SK-N-SH (cell line): ENCODE results near the gene AZU1. TPM values are rescaled to one million over a fixed set of nuclear protein-coding genes. Genes with fewer than 3 reads are reported as not detected.

Experiments used
- CTCF ChIA-PET: fragments of 300-600, 350-600 bp; formaldehyde crosslinking; extraction: SDS; loops from one replicate; lab custom pipeline; 2021; lab: Yijun Ruan, JAX
- POLR2A ChIA-PET: fragments of 350-600 bp; sonication (Branson Sonifier 250); formaldehyde crosslinking; extraction: SDS; loops from one replicate; lab custom pipeline; 2020; ENCODE audit warnings: antibody characterized with exemption, inconsistent platforms; lab: Yijun Ruan, JAX
- DNase-seq: peaks from one replicate; pipeline ENCODE4 v3.0.0; 2012
- H2AFZ ChIP-seq: fragments of 200-600 bp; sonication (generic); 2 replicates; pipeline ENCODE4 v1.8.1; 2016; ENCODE audit warnings: antibody characterized with exemption, mild to moderate bottlenecking, low read depth
- H3F3A ChIP-seq: fragments of 200-600 bp; sonication (generic); replicated peaks from 2 replicates; pipeline ENCODE3; 2016; ENCODE audit warnings: antibody characterized with exemption, mild to moderate bottlenecking; ENCODE audit not compliant: insufficient read depth
- H3K27ac ChIP-seq, 2 experiments: fragments of 200-500 bp in 1 of 2; fragments of 200-600 bp in 1 of 2; sonication (Bioruptor generic) in 1 of 2; sonication (generic), shearing (Covaris generic) in 1 of 2; 2 replicates each; pipeline versions ENCODE4 v1.5.1 to v1.6.1; 2014 to 2016; ENCODE audit warnings: low read depth in 2 of 2, inconsistent platforms in 1 of 2, low read length in 1 of 2, mild to moderate bottlenecking in 1 of 2, mixed read lengths in 1 of 2
- H3K27me3 ChIP-seq: fragments of 200-600 bp; sonication (generic), shearing (Covaris generic); 2 replicates; pipeline ENCODE4 v1.6.1; 2016; ENCODE audit warnings: mixed run types; ENCODE audit not compliant: insufficient read depth
- H3K36me3 ChIP-seq, 2 experiments: fragments of 200-500 bp in 1 of 2; fragments of 200-600 bp in 1 of 2; sonication (Bioruptor generic) in 1 of 2; sonication (generic) in 1 of 2; replicated peaks in 1 of 2; 2 replicates each; pipeline versions ENCODE3 to v1.5.1; 2014 to 2016; ENCODE audit warnings: low read length in 1 of 2, mild to moderate bottlenecking in 1 of 2; ENCODE audit not compliant: insufficient read depth in 2 of 2, control insufficient read depth in 1 of 2
- H3K4me1 ChIP-seq, 2 experiments: fragments of 200-500 bp in 1 of 2; fragments of 200-600 bp in 1 of 2; sonication (Bioruptor generic) in 1 of 2; sonication (generic), shearing (Covaris generic) in 1 of 2; 2 replicates each; pipeline versions ENCODE4 v1.5.1 to v1.6.1; 2014 to 2016; ENCODE audit warnings: low read depth in 1 of 2, low read length in 1 of 2, mixed run types in 1 of 2; ENCODE audit not compliant: insufficient read depth in 2 of 2, control insufficient read depth in 1 of 2
- H3K4me2 ChIP-seq: fragments of 200-600 bp; sonication (generic), shearing (Covaris generic); 2 replicates; pipeline ENCODE4 v1.6.1; 2017; ENCODE audit warnings: mixed run types
- H3K4me3 ChIP-seq, 2 experiments: fragments of 200-500 bp in 1 of 2; fragments of 200-600 bp in 1 of 2; sonication (Bioruptor generic) in 1 of 2; sonication (generic), shearing (Covaris generic) in 1 of 2; 2 replicates each; pipeline versions ENCODE4 v1.5.1 to v1.8.1; 2014 to 2016; ENCODE audit warnings: low read depth in 2 of 2, inconsistent platforms in 1 of 2, low read length in 1 of 2, mild to moderate bottlenecking in 1 of 2, mixed read lengths in 1 of 2, moderate library complexity in 1 of 2
- H3K79me2 ChIP-seq: fragments of 200-600 bp; sonication (generic); 2 replicates; pipeline ENCODE4 v1.8.1; 2017; ENCODE audit warnings: mild to moderate bottlenecking; ENCODE audit not compliant: insufficient read depth
- H3K9ac ChIP-seq: fragments of 200-600 bp; sonication (generic); 2 replicates; pipeline ENCODE4 v1.6.1; 2017; ENCODE audit warnings: mixed run types
- H3K9me2 ChIP-seq: fragments of 200-600 bp; sonication (generic); 2 replicates; pipeline ENCODE4 v1.6.1; 2017; ENCODE audit warnings: mixed run types
- H3K9me3 ChIP-seq: fragments of 200-600 bp; sonication (generic); 2 replicates; pipeline ENCODE4 v1.6.1; 2017; ENCODE audit warnings: mixed run types, mild to moderate bottlenecking, moderate library complexity
- H4K20me1 ChIP-seq: fragments of 200-600 bp; sonication (generic); 2 replicates; pipeline ENCODE4 v1.6.1; 2017; ENCODE audit warnings: mild to moderate bottlenecking, mixed run types; ENCODE audit not compliant: insufficient read depth
- CHD2 ChIP-seq: fragments of 150-350 bp; IDR thresholded peaks from 2 replicates; pipeline ENCODE4 v1.6.1; 2018; ENCODE audit warnings: low read length; ENCODE audit not compliant: partially characterized antibody
- CTCF ChIP-seq: fragments of 200-600 bp; sonication (generic); IDR thresholded peaks from 2 replicates; pipeline ENCODE4 v1.6.1; 2017; ENCODE audit warnings: antibody characterized with exemption, mild to moderate bottlenecking, moderate library complexity
- EP300 ChIP-seq, 2 experiments: IDR thresholded peaks; 2 replicates each; pipeline versions ENCODE4 v1.4.0 to v1.6.1; 2012; ENCODE audit warnings: borderline replicate concordance in 1 of 2, low read depth in 1 of 2, low read length in 1 of 2
- EZH2phosphoT487 ChIP-seq: fragments of 200-600 bp; sonication (generic); IDR thresholded peaks from 2 replicates; pipeline ENCODE4 v1.6.1; 2017; ENCODE audit warnings: low read depth, mixed run types, mild to moderate bottlenecking, antibody characterized with exemption, moderate library complexity, borderline replicate concordance
- FOXJ3 ChIP-seq: sonication (generic); formaldehyde crosslinking; IDR thresholded peaks from 2 replicates; pipeline ENCODE4 v1.5.1; 2020; ENCODE audit warnings: mild to moderate bottlenecking, missing genetic modification reagents
- GABPA ChIP-seq: IDR thresholded peaks from 2 replicates; pipeline ENCODE4 v1.4.0; 2012; ENCODE audit warnings: low read depth, mild to moderate bottlenecking
- MEF2A ChIP-seq: IDR thresholded peaks from 2 replicates; pipeline ENCODE4 v1.4.0; 2012; ENCODE audit warnings: low read depth, borderline replicate concordance
- PBX3 ChIP-seq: IDR thresholded peaks from 2 replicates; pipeline ENCODE4; 2012
- POLR2AphosphoS5 ChIP-seq: IDR thresholded peaks from 2 replicates; pipeline ENCODE4 v1.6.1; 2012; ENCODE audit warnings: low read depth, low read length
- RAD21 ChIP-seq: IDR thresholded peaks from 2 replicates; pipeline ENCODE4 v1.6.1; 2012; ENCODE audit warnings: mild to moderate bottlenecking, low read length
- RCOR1 ChIP-seq: fragments of 150-350 bp; IDR thresholded peaks from 2 replicates; pipeline ENCODE4 v1.6.1; 2017; ENCODE audit warnings: antibody characterized with exemption, low read length
- RFX5 ChIP-seq: IDR thresholded peaks from 2 replicates; pipeline ENCODE4 v1.6.1; 2012; ENCODE audit warnings: mild to moderate bottlenecking, improper control_type of control experiment, low read length
- SIN3A ChIP-seq: IDR thresholded peaks from 2 replicates; pipeline ENCODE4 v1.6.1; 2012; ENCODE audit warnings: low read depth, mild to moderate bottlenecking, low read length, moderate library complexity, borderline replicate concordance
- TEAD4 ChIP-seq: IDR thresholded peaks from 2 replicates; pipeline ENCODE4 v1.4.0; 2012; ENCODE audit warnings: mild to moderate bottlenecking, borderline replicate concordance; ENCODE audit not compliant: insufficient read depth
- USF1 ChIP-seq: IDR thresholded peaks from 2 replicates; pipeline ENCODE4 v1.4.0; 2012; ENCODE audit warnings: low read depth, borderline replicate concordance
- WGBS: methylation state at CpG from one replicate; pipeline ENCODE4 v1.1.6; 2017; ENCODE audit warnings: low lambda C conversion rate; 5-methylcytosine and 5-hydroxymethylcytosine counted together
- polyA plus RNA-seq, 3 experiments: library from polyadenylated mRNA; depleted of rRNA; stranded (reverse); fragments of >200 nt; gene quantifications; 2 replicates each; pipeline ENCODE4 v1.2.3, GENCODE V29; 2012

Gene AZU1
- polyA plus RNA-seq, 1 of the 3 experiments (the other 2 are of a cell fraction) = 0.15 TPM

GRCh38 chr19:875265-875879, 47.7 kb downstream of the AZU1 start:
- H3K27ac ChIP-seq = no peak overlapping the region
- H3K79me2 ChIP-seq = no peaks in the 10 kb centered on the region
- no peak overlapping the region for H2AFZ ChIP-seq
- H3F3A ChIP-seq = peaks cover 12% of the 10 kb centered on the region
- no peak overlapping the region for H3K4me2 ChIP-seq
- peaks cover 0 to 16% of the 10 kb centered on the region in 2 experiments; a peak in 1 of 4 replicates for H3K4me1 ChIP-seq
- no peak overlapping the region for H3K4me3 ChIP-seq
- no peaks in the 10 kb centered on the region for H3K9me3 ChIP-seq
- no peaks in the 10 kb centered on the region for H3K27me3 ChIP-seq
- TF ChIP-seq CTCF = peak; percentile 7; the same call in 1 of the 2 replicates
- no peak for TF ChIP-seq EZH2phosphoT487
- POLR2A ChIA-PET = no interaction called here
- no peak for DNase-seq
- H3K9me2 ChIP-seq = no peaks in the 10 kb centered on the region
- no peak overlapping the region for H3K9ac ChIP-seq
- H3K36me3 ChIP-seq = peaks cover 3 to 36% of the 10 kb centered on the region in 2 experiments
- whole genome bisulfite sequencing = 94% methylated on average over 26 of the region's 28 CpGs
- CTCF ChIA-PET = no interaction called here
- H4K20me1 ChIP-seq = no peaks in the 10 kb centered on the region

GRCh38 chr19:876089-876488, 48.5 kb downstream of the AZU1 start:
- no peak for DNase-seq

GRCh38 chr19:876780-877314, 49.2 kb downstream of the AZU1 start:
- ChIA-PET CTCF (interaction anchor here (0.6 to 3.9 kb wide), 2 partner anchors 13 to 910 kb away, joined by 3 to 12 read pairs; no protein-coding TSS in a partner anchor), POLR2A (interaction anchor here (0.5 kb wide), 1 partner anchor 179 kb away, joined by 3 read pairs; no protein-coding TSS in a partner anchor)
- Histone ChIP-seq H3K79me2 (no peaks in the 10 kb centered on the region), H3K9me2 (no peaks in the 10 kb centered on the region), H4K20me1 (no peaks in the 10 kb centered on the region), H3K4me3 (no peak overlapping the region), H3K9me3 (no peaks in the 10 kb centered on the region), H3K9ac (no peak overlapping the region), H3K27me3 (no peaks in the 10 kb centered on the region), H3F3A (peaks cover 11% of the 10 kb centered on the region), H2AFZ (no peak overlapping the region), H3K4me1 (peaks cover 0 to 4% of the 10 kb centered on the region in 2 experiments; a peak in 1 of 4 replicates), H3K36me3 (peaks cover 10 to 41% of the 10 kb centered on the region in 2 experiments), H3K4me2 (no peak overlapping the region), H3K27ac (no peak overlapping the region)
- WGBS = 92% methylated on average over 20 of the region's 29 CpGs
- TF ChIP-seq USF1 (no peak), MEF2A (no peak), TEAD4 (no peak), CHD2 (no peak), POLR2AphosphoS5 (no peak), GABPA (no peak), RCOR1 (no peak), RAD21 (no peak), PBX3 (no peak)
- no peak for DNase-seq

More at GRCh38 chr19:876089-876488, 48.5 kb downstream of the AZU1 start:
- Histone ChIP-seq H3K27me3 (no peaks in the 10 kb centered on the region), H2AFZ (no peak overlapping the region), H3K9me3 (no peaks in the 10 kb centered on the region), H3K27ac (no peak overlapping the region), H3K4me1 (peaks cover 0 to 10% of the 10 kb centered on the region in 2 experiments; a peak in 1 of 4 replicates), H3K4me3 (no peak overlapping the region), H3K36me3 (peaks cover 5 to 34% of the 10 kb centered on the region in 2 experiments), H4K20me1 (no peaks in the 10 kb centered on the region), H3F3A (peaks cover 11% of the 10 kb centered on the region), H3K9me2 (no peaks in the 10 kb centered on the region), H3K4me2 (no peak overlapping the region), H3K9ac (no peak overlapping the region), H3K79me2 (no peaks in the 10 kb centered on the region)
- ChIA-PET CTCF (no interaction called here), POLR2A (no interaction called here)
- 92% methylated on average over 18 of the region's 18 CpGs for WGBS
- no peak for TF ChIP-seq EZH2phosphoT487
- TF ChIP-seq POLR2AphosphoS5 = no peak
- no peak for TF ChIP-seq SIN3A
- TF ChIP-seq RAD21 = no peak
- TF ChIP-seq FOXJ3 (CRISPR knock-in tag) = no peak
- TF ChIP-seq EP300 (IDR thresholded peaks at IDR 0.05; ENCODE audit: borderline replicate concordance in 1 of 2, low read depth in 1 of 2, low read length in 1 of 2) = no peak
- TF ChIP-seq TEAD4 = no peak
- no peak for TF ChIP-seq RFX5
